ENCODE measurements around the gene SETX. TPM values are rescaled to one million over a fixed set of nuclear protein-coding genes. Genes with fewer than 3 reads are reported as not detected.

The SETX gene
- total RNA-seq, 1 experiment from 2014 or later = 44.3 TPM

GRCh38 chr9:132283165-132283564 lies 71.6 kb downstream of the SETX start:
- H3K27ac Mint-ChIP-seq = no peak overlapping the region

More at GRCh38 chr9:132283165-132283564, 71.6 kb downstream of the SETX start:
- no peak overlapping the region for H2BK12ac ChIP-seq (ENCODE audit: insufficient read length, low read depth, low read length)
- no peak overlapping the region for H2BK120ac ChIP-seq (ENCODE audit: low read depth, low read length, poor library complexity, severe bottlenecking)
- H3K4me1 ChIP-seq (ENCODE audit: insufficient read depth, low read length) = no peaks in the 10 kb centered on the region
- TF ChIP-seq CTCF (conservative IDR thresholded peaks at IDR 0.05) = no peak
- DNase-seq = no peak
- no peak overlapping the region for H4K91ac ChIP-seq (ENCODE audit: insufficient read length, low read depth, low read length)
- WGBS (ENCODE audit: extremely low coverage, insufficient read length, low lambda C conversion rate) = no CpG with 5 or more reads among the region's 4 CpGs
- no peak overlapping the region for H3K23ac ChIP-seq (ENCODE audit: insufficient read length, low read depth, low read length)
- H3K18ac ChIP-seq (ENCODE audit: insufficient read length, low read depth, low read length) = no peak overlapping the region
- no peaks in the 10 kb centered on the region for H3K23me2 ChIP-seq (ENCODE audit: insufficient read length, low read depth, low read length, poor library complexity, severe bottlenecking)
- H3K9me3 ChIP-seq (ENCODE audit: control insufficient read depth, low read depth, low read length) = no peaks in the 10 kb centered on the region
- H2AK5ac ChIP-seq (ENCODE audit: insufficient read length, low read length) = no peak overlapping the region
- H3K27me3 ChIP-seq (ENCODE audit: insufficient read depth, low read length) = no peaks in the 10 kb centered on the region
- no peaks in the 10 kb centered on the region for H4K20me1 ChIP-seq (ENCODE audit: control insufficient read depth, insufficient read depth, insufficient read length)
- H2BK5ac ChIP-seq (ENCODE audit: insufficient read length, low read length) = no peak overlapping the region
- H3T11ph ChIP-seq (ENCODE audit: low read length) = no peak overlapping the region
- no peak overlapping the region for H2BK15ac ChIP-seq (ENCODE audit: low read depth, low read length)
- no peak overlapping the region for H3K9ac ChIP-seq (ENCODE audit: extremely low read depth, insufficient read length, low read length)
- no peak overlapping the region for H4K5ac ChIP-seq (ENCODE audit: insufficient read length, low read depth, low read length)
- H3K79me2 ChIP-seq (ENCODE audit: insufficient read depth, low read length) = no peaks in the 10 kb centered on the region
- Mint-ChIP-seq H3K27me3 (ENCODE audit: low read depth) (no peaks in the 10 kb centered on the region; the same call in 1 of the 2 replicates), H3K9me3 (no peaks in the 10 kb centered on the region), H3K4me3 (no peak overlapping the region), H3K4me1 (no peaks in the 10 kb centered on the region), H3K36me3 (ENCODE audit: insufficient read depth in 1 of 3, low read depth in 3 of 3) (peaks cover 37 to 94% (median 76%) of the 10 kb centered on the region in 3 experiments; a peak in 6 of 7 replicates)
- no peak overlapping the region for H3K14ac ChIP-seq (ENCODE audit: insufficient read depth, low read length)
- no peaks in the 10 kb centered on the region for H3K79me1 ChIP-seq (ENCODE audit: insufficient read depth, low read depth, low read length, poor library complexity, severe bottlenecking)
- no peak overlapping the region for H4K8ac ChIP-seq (replicated peaks; ENCODE audit: insufficient read length, low read depth, low read length)
- H3K4me2 ChIP-seq (ENCODE audit: insufficient read depth, insufficient read length, low read length) = no peak overlapping the region
- no peak overlapping the region for H3K56ac ChIP-seq (ENCODE audit: insufficient read length, low read depth, low read length)
- H3K27ac ChIP-seq (ENCODE audit: insufficient read length, low read depth, low read length) = no peak overlapping the region
- H2BK20ac ChIP-seq (ENCODE audit: low read depth, low read length, poor library complexity, severe bottlenecking) = no peak overlapping the region
- H3K4ac ChIP-seq (ENCODE audit: low read depth, low read length) = no peak overlapping the region
- no peak overlapping the region for H2AFZ ChIP-seq (ENCODE audit: low read length)
